ENCODE results near the gene LRP11. TPM values are rescaled to one million over a fixed set of nuclear protein-coding genes. Genes with fewer than 3 reads are reported as not detected.
"Not testable (repeated sequence)": the region's sequence is repeated elsewhere in the genome, so short reads cannot be mapped to it uniquely, and the experiment has no call there.

LRP11 gene
- total RNA-seq, 1 donor from 2014 or later = 59.6 TPM

GRCh38 chr6:149895048-149895590, 31.0 kb upstream of the LRP11 start:
- Mint-ChIP-seq H3K36me3 (ENCODE audit: unreplicated experiment) (no peaks in the 10 kb centered on the region), H3K4me3 (ENCODE audit: unreplicated experiment) (no peak overlapping the region), H3K4me1 (ENCODE audit: unreplicated experiment) (peaks cover 51% of the 10 kb centered on the region), H3K9me3 (ENCODE audit: unreplicated experiment) (no peaks in the 10 kb centered on the region), H3K27ac (ENCODE audit: unreplicated experiment) (peak overlapping the region; percentile 92), H3K27me3 (ENCODE audit: unreplicated experiment) (no peaks in the 10 kb centered on the region)
- TF ChIP-seq CTCF (IDR thresholded peaks at IDR 0.05) = no peak
- no peak for DNase-seq (ENCODE audit: extremely low spot score, unreplicated experiment)

GRCh38 chr6:149891864-149892263, 27.7 kb upstream of the LRP11 start:
- not testable (repeated sequence) for H3K36me3 Mint-ChIP-seq (ENCODE audit: unreplicated experiment)

GRCh38 chr6:149891259-149891658, 27.1 kb upstream of the LRP11 start:
- no peaks in the 10 kb centered on the region for H3K36me3 Mint-ChIP-seq (ENCODE audit: unreplicated experiment)
- no peaks in the 10 kb centered on the region for H3K9me3 Mint-ChIP-seq (ENCODE audit: unreplicated experiment)
- no peak for DNase-seq (ENCODE audit: extremely low spot score, unreplicated experiment)
- H3K4me3 Mint-ChIP-seq (ENCODE audit: unreplicated experiment) = no peak overlapping the region
- peak overlapping the region; percentile 79 for H3K27ac Mint-ChIP-seq (ENCODE audit: unreplicated experiment)
- H3K27me3 Mint-ChIP-seq (ENCODE audit: unreplicated experiment) = no peaks in the 10 kb centered on the region
- no peak for TF ChIP-seq CTCF (IDR thresholded peaks at IDR 0.05)
- peaks cover 39% of the 10 kb centered on the region for H3K4me1 Mint-ChIP-seq (ENCODE audit: unreplicated experiment)

More at GRCh38 chr6:149891864-149892263, 27.7 kb upstream of the LRP11 start:
- H3K4me3 Mint-ChIP-seq (ENCODE audit: unreplicated experiment); H3K27ac Mint-ChIP-seq (ENCODE audit: unreplicated experiment); H3K27me3 Mint-ChIP-seq (ENCODE audit: unreplicated experiment); H3K9me3 Mint-ChIP-seq (ENCODE audit: unreplicated experiment); DNase-seq (ENCODE audit: extremely low spot score, unreplicated experiment): not testable (repeated sequence)
- peaks cover 45% of the 10 kb centered on the region for H3K4me1 Mint-ChIP-seq (ENCODE audit: unreplicated experiment)

GRCh38 chr6:149890629-149891045, 26.5 kb upstream of the LRP11 start:
- H3K36me3 Mint-ChIP-seq (ENCODE audit: unreplicated experiment) = no peaks in the 10 kb centered on the region
- peaks cover 33% of the 10 kb centered on the region for H3K4me1 Mint-ChIP-seq (ENCODE audit: unreplicated experiment)
- H3K27ac Mint-ChIP-seq (ENCODE audit: unreplicated experiment) = peak overlapping the region; percentile 79
- no peak for TF ChIP-seq CTCF (IDR thresholded peaks at IDR 0.05)
- H3K9me3 Mint-ChIP-seq (ENCODE audit: unreplicated experiment) = no peaks in the 10 kb centered on the region
- H3K4me3 Mint-ChIP-seq (ENCODE audit: unreplicated experiment) = peak overlapping the region; percentile 2
- no peak for DNase-seq (ENCODE audit: extremely low spot score, unreplicated experiment)
- H3K27me3 Mint-ChIP-seq (ENCODE audit: unreplicated experiment) = no peaks in the 10 kb centered on the region

- no peak for DNase-seq (ENCODE audit: extremely low spot score, unreplicated experiment)
- peak overlapping the region; percentile 34 for H3K27ac Mint-ChIP-seq (ENCODE audit: unreplicated experiment)
- no peaks in the 10 kb centered on the region for H3K9me3 Mint-ChIP-seq (ENCODE audit: unreplicated experiment)
- peaks cover 21% of the 10 kb centered on the region for H3K4me1 Mint-ChIP-seq (ENCODE audit: unreplicated experiment)
- H3K36me3 Mint-ChIP-seq (ENCODE audit: unreplicated experiment) = no peaks in the 10 kb centered on the region
- no peaks in the 10 kb centered on the region for H3K27me3 Mint-ChIP-seq (ENCODE audit: unreplicated experiment)
- no peak for TF ChIP-seq CTCF (IDR thresholded peaks at IDR 0.05)
- no peak overlapping the region for H3K4me3 Mint-ChIP-seq (ENCODE audit: unreplicated experiment)
These were observed 25.2 kb upstream of the LRP11 start for GRCh38 chr6:149889326-149889725.

GRCh38 chr6:149888659-149889058, 24.5 kb upstream of the LRP11 start:
- H3K36me3 Mint-ChIP-seq (ENCODE audit: unreplicated experiment) = no peaks in the 10 kb centered on the region
- H3K27me3 Mint-ChIP-seq (ENCODE audit: unreplicated experiment) = peaks cover 3% of the 10 kb centered on the region
- H3K9me3 Mint-ChIP-seq (ENCODE audit: unreplicated experiment) = no peaks in the 10 kb centered on the region
- H3K27ac Mint-ChIP-seq (ENCODE audit: unreplicated experiment) = no peak overlapping the region
- TF ChIP-seq CTCF (IDR thresholded peaks at IDR 0.05) = no peak
- H3K4me1 Mint-ChIP-seq (ENCODE audit: unreplicated experiment) = peaks cover 23% of the 10 kb centered on the region
- no peak for DNase-seq (ENCODE audit: extremely low spot score, unreplicated experiment)
- H3K4me3 Mint-ChIP-seq (ENCODE audit: unreplicated experiment) = no peak overlapping the region

Measured in osteocyte (in vitro differentiated cells).